IMR-90 (cell line): ENCODE results near the gene SLC22A12. TPM values are rescaled to one million over a fixed set of nuclear protein-coding genes. Genes with fewer than 3 reads are reported as not detected.

ENCODE experiments used
- ATAC-seq: fragments of 200-7000 bp; cut with Tn5 transposase; 2 replicates; pipeline ENCODE4 v1.9.1; 2020; ENCODE audit warnings: low read depth, mild to moderate bottlenecking, moderate library complexity
- BruUV-seq: library from RNA; stranded (reverse); fragments of 400-500 nt; replicated peaks from 2 replicates; lab custom pipeline; 2021; lab: Mats Ljungman, UMichigan
- CTCF ChIA-PET: fragments of 300-600 bp; formaldehyde crosslinking; extraction: SDS; loops from one replicate; lab custom pipeline; 2021; ENCODE audit warnings: antibody characterized with exemption; lab: Yijun Ruan, JAX
- POLR2A ChIA-PET: fragments of 300-600 bp; sonication (Branson Sonifier 250); formaldehyde crosslinking; loops from one replicate; lab custom pipeline; 2022; ENCODE audit warnings: antibody characterized with exemption; ENCODE audit not compliant: unreplicated experiment; lab: Charles Lee
- DNase-seq: peaks from one replicate; pipeline ENCODE4 v3.0.0; 2013
- H2AFZ ChIP-seq: replicated peaks from 2 replicates; pipeline ENCODE3; 2013; ENCODE audit warnings: low read length, mild to moderate bottlenecking; ENCODE audit not compliant: poor library complexity
- H2AK5ac ChIP-seq: 2 replicates; pipeline ENCODE4 v1.6.1; 2013; ENCODE audit warnings: low read depth, low read length, inconsistent platforms
- H2AK9ac ChIP-seq: replicated peaks from 2 replicates; pipeline ENCODE3; 2013; ENCODE audit warnings: mild to moderate bottlenecking, low read depth, low read length, moderate library complexity; ENCODE audit not compliant: poor library complexity
- H2BK120ac ChIP-seq: 2 replicates; pipeline ENCODE4 v1.6.1; 2013; ENCODE audit warnings: low read depth, low read length, inconsistent platforms
- H2BK15ac ChIP-seq: 3 replicates; pipeline ENCODE4 v1.6.1; 2013; ENCODE audit warnings: low read depth, low read length, inconsistent platforms
- H2BK20ac ChIP-seq: 2 replicates; pipeline ENCODE4 v1.6.1; 2013; ENCODE audit warnings: low read depth, mild to moderate bottlenecking, inconsistent platforms, low read length, moderate library complexity
- H2BK5ac ChIP-seq: 2 replicates; pipeline ENCODE4 v1.6.1; 2013; ENCODE audit warnings: mild to moderate bottlenecking, low read depth, low read length, inconsistent platforms; ENCODE audit not compliant: poor library complexity, severe bottlenecking
- H3K14ac ChIP-seq: replicated peaks from 2 replicates; pipeline ENCODE4 v1.6.1; 2013; ENCODE audit warnings: low read depth, low read length, inconsistent platforms
- H3K18ac ChIP-seq: 2 replicates; pipeline ENCODE4 v1.6.1; 2013; ENCODE audit warnings: low read depth, low read length, control low read depth
- H3K23ac ChIP-seq: 2 replicates; pipeline ENCODE4 v1.6.1; 2013; ENCODE audit warnings: low read depth, low read length, inconsistent platforms
- H3K27ac ChIP-seq: 2 replicates; pipeline ENCODE4 v1.5.1; 2013; ENCODE audit warnings: mild to moderate bottlenecking, control low read depth, low read length; ENCODE audit not compliant: insufficient read depth
- H3K27me3 ChIP-seq: 2 replicates; pipeline ENCODE4 v1.6.1; 2013; ENCODE audit warnings: low read length; ENCODE audit not compliant: control insufficient read depth, insufficient read depth
- H3K36me3 ChIP-seq: 2 replicates; pipeline ENCODE4 v1.6.1; 2013; ENCODE audit warnings: low read length, mixed read lengths; ENCODE audit not compliant: control insufficient read depth, insufficient read depth
- H3K4ac ChIP-seq: 2 replicates; pipeline ENCODE4 v1.6.1; 2013; ENCODE audit warnings: low read depth, low read length, inconsistent platforms
- H3K4me1 ChIP-seq: 2 replicates; pipeline ENCODE4 v1.6.1; 2013; ENCODE audit warnings: low read length, mixed read lengths; ENCODE audit not compliant: control insufficient read depth, insufficient read depth
- H3K4me2 ChIP-seq: 2 replicates; pipeline ENCODE4 v1.6.1; 2013; ENCODE audit warnings: low read depth, mild to moderate bottlenecking, control low read depth, low read length, moderate library complexity
- H3K4me3 ChIP-seq: 2 replicates; pipeline ENCODE4 v1.5.1; 2013; ENCODE audit warnings: low read depth, mild to moderate bottlenecking, control low read depth, low read length, moderate library complexity; ENCODE audit not compliant: insufficient read depth
- H3K56ac ChIP-seq: 2 replicates; pipeline ENCODE4 v1.6.1; 2013; ENCODE audit warnings: low read length, inconsistent platforms; ENCODE audit not compliant: insufficient read depth; ENCODE audit errors: extremely low read depth
- H3K79me1 ChIP-seq, 2 experiments: 2 replicates each; pipeline ENCODE4 v1.6.1; 2013; ENCODE audit warnings: low read length in 2 of 2, inconsistent platforms in 1 of 2, low read depth in 1 of 2
- H3K9ac ChIP-seq: 2 replicates; pipeline ENCODE4 v1.6.1; 2013; ENCODE audit warnings: low read depth, low read length, control low read depth
- H3K9me1 ChIP-seq: 2 replicates; pipeline ENCODE4 v1.6.1; 2013; ENCODE audit warnings: low read length, inconsistent platforms; ENCODE audit not compliant: insufficient read depth
- H3K9me3 ChIP-seq: 2 replicates; pipeline ENCODE4 v1.6.1; 2013; ENCODE audit warnings: low read length; ENCODE audit not compliant: control insufficient read depth, insufficient read depth
- H4K20me1 ChIP-seq: 2 replicates; pipeline ENCODE4 v1.6.1; 2013; ENCODE audit warnings: low read length, inconsistent platforms; ENCODE audit not compliant: insufficient read depth
- H4K5ac ChIP-seq: 2 replicates; pipeline ENCODE4 v1.6.1; 2013; ENCODE audit warnings: mild to moderate bottlenecking, low read depth, low read length, control low read depth
- H4K8ac ChIP-seq, 2 experiments: 2 replicates each; pipeline ENCODE4 v1.6.1; 2013; ENCODE audit warnings: low read depth in 2 of 2, low read length in 2 of 2, control low read depth in 1 of 2, inconsistent platforms in 1 of 2
- H4K91ac ChIP-seq: 2 replicates; pipeline ENCODE4 v1.6.1; 2013; ENCODE audit warnings: low read depth, low read length, inconsistent platforms; ENCODE audit not compliant: insufficient read depth
- BHLHE40 ChIP-seq: fragments of 150-350 bp; IDR thresholded peaks from 2 replicates; pipeline ENCODE4 v1.6.1; 2016; ENCODE audit warnings: mild to moderate bottlenecking, low read depth, low read length
- CEBPB ChIP-seq: IDR thresholded peaks from 2 replicates; pipeline ENCODE4 v1.6.1; 2012; ENCODE audit warnings: low read depth, low read length, improper control_type of control experiment
- CHD1 ChIP-seq: IDR thresholded peaks from 2 replicates; pipeline ENCODE4 v1.6.1; 2012; ENCODE audit warnings: low read depth, low read length, improper control_type of control experiment
- ELK1 ChIP-seq: fragments of 150-350 bp; IDR thresholded peaks from 2 replicates; pipeline ENCODE4 v1.6.1; 2016; ENCODE audit warnings: low read depth, mild to moderate bottlenecking, low read length, moderate library complexity, borderline replicate concordance
- FOS ChIP-seq: fragments of 150-350 bp; IDR thresholded peaks from 2 replicates; pipeline ENCODE4 v1.6.1; 2016; ENCODE audit warnings: low read depth, low read length
- MAFK ChIP-seq: IDR thresholded peaks from 2 replicates; pipeline ENCODE4 v1.6.1; 2012; ENCODE audit warnings: low read depth, low read length, improper control_type of control experiment
- MAZ ChIP-seq: IDR thresholded peaks from 2 replicates; pipeline ENCODE4 v1.6.1; 2012; ENCODE audit warnings: low read depth, mild to moderate bottlenecking, low read length, improper control_type of control experiment, moderate library complexity, borderline replicate concordance
- MXI1 ChIP-seq: IDR thresholded peaks from 2 replicates; pipeline ENCODE4 v1.6.1; 2012; ENCODE audit warnings: low read depth, mild to moderate bottlenecking, low read length, moderate library complexity, borderline replicate concordance
- NFE2L2 ChIP-seq: fragments of 150-350 bp; IDR thresholded peaks from 2 replicates; pipeline ENCODE4 v1.6.1; 2016; ENCODE audit warnings: low read depth, mild to moderate bottlenecking, low read length
- POLR2A ChIP-seq: IDR thresholded peaks from 2 replicates; pipeline ENCODE4 v1.6.1; 2012; ENCODE audit warnings: mild to moderate bottlenecking, low read depth, low read length
- RAD21 ChIP-seq: IDR thresholded peaks from 2 replicates; pipeline ENCODE4 v1.6.1; 2012; ENCODE audit warnings: low read length, improper control_type of control experiment
- RCOR1 ChIP-seq: IDR thresholded peaks from 2 replicates; pipeline ENCODE4 v1.6.1; 2012; ENCODE audit warnings: mild to moderate bottlenecking, low read length, improper control_type of control experiment; ENCODE audit not compliant: insufficient replicate concordance
- RFX5 ChIP-seq: IDR thresholded peaks from 2 replicates; pipeline ENCODE4 v1.8.0; 2012; ENCODE audit warnings: low read depth, mild to moderate bottlenecking, low read length, moderate library complexity
- SMC3 ChIP-seq: fragments of 150-350 bp; IDR thresholded peaks from 2 replicates; pipeline ENCODE4 v1.6.1; 2016; ENCODE audit warnings: low read depth, mild to moderate bottlenecking, antibody characterized with exemption, low read length, moderate library complexity
- WGBS, 2 experiments: methylation state at CpG; one replicate each; pipeline versions ENCODE4 v1.1.5 to v1.1.7; 2013; ENCODE audit warnings: missing lambda C conversion rate in 2 of 2; ENCODE audit not compliant: insufficient read length in 1 of 2; ENCODE audit errors: extremely low coverage in 2 of 2; 5-methylcytosine and 5-hydroxymethylcytosine counted together
- dilution Hi-C: fragments of 300-500 bp; cut with HindIII; formaldehyde crosslinking; loops from one replicate; pipeline ENCODE4 v1.14.3; 2018; ENCODE audit warnings: low sequenced_read_pairs; ENCODE audit not compliant: unreplicated experiment
- in situ Hi-C: fragments of 300-500 bp; cut with MboI; formaldehyde crosslinking; loops from 3 replicates; pipeline ENCODE4 v1.14.3; 2019; ENCODE audit warnings: low sequenced_read_pairs, inconsistent platforms, mixed read lengths
- intact Hi-C: fragments of 100-400 bp; cut with micrococcal nuclease; formaldehyde crosslinking; loops from 2 replicates; pipeline ENCODE4 v1.10.0; 2022
- polyA plus RNA-seq, 3 experiments: library from polyadenylated mRNA; depleted of rRNA; stranded (reverse); fragments of >200 nt; gene quantifications; 2 replicates each; pipeline ENCODE4 v1.2.3, GENCODE V29; 2012; ENCODE audit warnings: low replicate concordance in 1 of 3
- total RNA-seq: library from RNA; depleted of rRNA; stranded (reverse); fragments of >200 nt; gene quantifications from 2 replicates; pipeline ENCODE4 v1.2.3, GENCODE V29; 2012
- TF ChIP-seq, protein P1 (sequence below): conservative IDR thresholded peaks from 2 replicates; pipeline ENCODE4 v1.5.1; 2012; ENCODE audit warnings: mild to moderate bottlenecking, low read depth, low read length, improper control_type of control experiment
- TF ChIP-seq, protein P2 (sequence below): fragments of 150-350 bp; IDR thresholded peaks from 2 replicates; pipeline ENCODE4 v1.6.1; 2017; ENCODE audit warnings: mild to moderate bottlenecking, antibody characterized with exemption, low read length, low read depth

Gene SLC22A12
- total and polyA plus RNA-seq, 2 of the 4 experiments (the other 2 are of a cell fraction) = not detected

DNA sequence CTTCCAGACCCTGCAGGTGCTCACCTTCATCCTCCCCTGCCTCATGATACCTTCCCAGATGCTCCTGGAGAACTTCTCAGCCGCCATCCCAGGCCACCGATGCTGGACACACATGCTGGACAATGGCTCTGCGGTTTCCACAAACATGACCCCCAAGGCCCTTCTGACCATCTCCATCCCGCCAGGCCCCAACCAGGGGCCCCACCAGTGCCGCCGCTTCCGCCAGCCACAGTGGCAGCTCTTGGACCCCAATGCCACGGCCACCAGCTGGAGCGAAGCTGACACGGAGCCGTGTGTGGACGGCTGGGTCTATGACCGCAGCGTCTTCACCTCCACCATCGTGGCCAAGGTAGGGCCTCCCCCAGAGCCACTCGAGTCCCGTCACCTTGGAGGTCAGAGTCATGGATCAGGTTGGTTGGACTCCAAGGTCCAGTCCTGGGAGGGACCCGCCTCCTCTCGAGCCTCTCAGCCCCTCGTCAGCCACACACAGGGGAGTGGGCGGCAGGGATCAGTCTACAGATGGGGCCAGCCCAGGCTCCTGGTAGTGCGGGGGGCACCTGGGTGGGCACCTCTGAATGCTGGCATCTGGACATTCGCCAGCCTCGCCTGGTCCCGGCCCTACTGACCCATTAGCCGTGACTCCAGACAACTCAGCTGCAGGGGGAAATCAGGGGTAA is 34.8 kb upstream of the SLC22A12 start:
- H4K20me1 ChIP-seq = 0 out of 2 replicates have a peak, but pooled peaks cover 4% of the 10 kb centered on the region
- ChIA-PET CTCF (no interaction called here), POLR2A (interaction anchor here (0.6 kb wide), 1 partner anchor 372 kb away, joined by 3 read pairs; no protein-coding TSS in a partner anchor)
- H3K36me3 ChIP-seq = no peaks in the 10 kb centered on the region
- no peak overlapping the region for H3K14ac ChIP-seq
- H2BK5ac ChIP-seq = no peak overlapping the region
- H3K18ac ChIP-seq = no peak overlapping the region
- no peaks in the 10 kb centered on the region for H3K4me1 ChIP-seq
- no TSS peak for BruUV-seq
- no peak overlapping the region for H4K8ac ChIP-seq
- TF ChIP-seq CHD1 (no peak), NFE2L2 (no peak), ELK1 (no peak), CEBPB (no peak), RAD21 (no peak), RCOR1 (no peak), MAFK (no peak), MAZ (no peak), MXI1 (no peak), RFX5 (no peak), POLR2A (no peak), BHLHE40 (no peak), FOS (no peak), SMC3 (no peak)
- TF ChIP-seq, protein P1, sequence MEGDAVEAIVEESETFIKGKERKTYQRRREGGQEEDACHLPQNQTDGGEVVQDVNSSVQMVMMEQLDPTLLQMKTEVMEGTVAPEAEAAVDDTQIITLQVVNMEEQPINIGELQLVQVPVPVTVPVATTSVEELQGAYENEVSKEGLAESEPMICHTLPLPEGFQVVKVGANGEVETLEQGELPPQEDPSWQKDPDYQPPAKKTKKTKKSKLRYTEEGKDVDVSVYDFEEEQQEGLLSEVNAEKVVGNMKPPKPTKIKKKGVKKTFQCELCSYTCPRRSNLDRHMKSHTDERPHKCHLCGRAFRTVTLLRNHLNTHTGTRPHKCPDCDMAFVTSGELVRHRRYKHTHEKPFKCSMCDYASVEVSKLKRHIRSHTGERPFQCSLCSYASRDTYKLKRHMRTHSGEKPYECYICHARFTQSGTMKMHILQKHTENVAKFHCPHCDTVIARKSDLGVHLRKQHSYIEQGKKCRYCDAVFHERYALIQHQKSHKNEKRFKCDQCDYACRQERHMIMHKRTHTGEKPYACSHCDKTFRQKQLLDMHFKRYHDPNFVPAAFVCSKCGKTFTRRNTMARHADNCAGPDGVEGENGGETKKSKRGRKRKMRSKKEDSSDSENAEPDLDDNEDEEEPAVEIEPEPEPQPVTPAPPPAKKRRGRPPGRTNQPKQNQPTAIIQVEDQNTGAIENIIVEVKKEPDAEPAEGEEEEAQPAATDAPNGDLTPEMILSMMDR = no peak
- TF ChIP-seq, protein P2, sequence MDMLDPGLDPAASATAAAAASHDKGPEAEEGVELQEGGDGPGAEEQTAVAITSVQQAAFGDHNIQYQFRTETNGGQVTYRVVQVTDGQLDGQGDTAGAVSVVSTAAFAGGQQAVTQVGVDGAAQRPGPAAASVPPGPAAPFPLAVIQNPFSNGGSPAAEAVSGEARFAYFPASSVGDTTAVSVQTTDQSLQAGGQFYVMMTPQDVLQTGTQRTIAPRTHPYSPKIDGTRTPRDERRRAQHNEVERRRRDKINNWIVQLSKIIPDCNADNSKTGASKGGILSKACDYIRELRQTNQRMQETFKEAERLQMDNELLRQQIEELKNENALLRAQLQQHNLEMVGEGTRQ = no peak
- WGBS, 2 experiments = 86% methylated on average over 14 of the region's 26 CpGs; no CpG with 5 or more reads in 1 of the 2 experiments
- dilution Hi-C loops (no loop called here), intact Hi-C loops (no loop called here), in situ Hi-C loops (no loop called here)
- no peaks in the 10 kb centered on the region for H3K9me1 ChIP-seq
- H3K27ac ChIP-seq = no peak overlapping the region
- no peak overlapping the region for H2BK120ac ChIP-seq
- no peak overlapping the region for H2AK5ac ChIP-seq
- H3K4me3 ChIP-seq = no peak overlapping the region
- no peak overlapping the region for H3K4me2 ChIP-seq
- H3K27me3 ChIP-seq = peaks cover 29% of the 10 kb centered on the region
- H2AK9ac ChIP-seq = no peak overlapping the region
- no peak overlapping the region for H2BK20ac ChIP-seq
- H4K5ac ChIP-seq = no peak overlapping the region
- no peak for DNase-seq
- no peak overlapping the region for H3K23ac ChIP-seq
- no peak overlapping the region for H3K9ac ChIP-seq
- no peak overlapping the region for H2BK15ac ChIP-seq
- H2AFZ ChIP-seq = no peak overlapping the region
- H4K91ac ChIP-seq = no peak overlapping the region
- no peaks in the 10 kb centered on the region for H3K79me1 ChIP-seq
- H3K56ac ChIP-seq = no peak overlapping the region
- H3K4ac ChIP-seq = no peak overlapping the region
- ATAC-seq = no peak
- H3K9me3 ChIP-seq = no peaks in the 10 kb centered on the region
